GM12892 (cell line): ENCODE results near the gene ATOH8.

Experiments
- POLR2A ChIP-seq: IDR thresholded peaks from 2 replicates; pipeline ENCODE4 v1.6.1; 2011; ENCODE audit warnings: low read depth, low read length, control low read depth
- TAF1 ChIP-seq: IDR thresholded peaks from 2 replicates; pipeline ENCODE4 v1.6.1; 2011; ENCODE audit warnings: low read depth, mild to moderate bottlenecking, control low read depth, low read length, borderline replicate concordance

GRCh38 chr2:85773692-85774091, 19.9 kb downstream of the ATOH8 start:
- no peak for TF ChIP-seq TAF1
- no peak for TF ChIP-seq POLR2A
